ENCODE measurements around the gene TIMP1. TPM values are rescaled to one million over a fixed set of nuclear protein-coding genes. Genes with fewer than 3 reads are reported as not detected.

Gene TIMP1
- polyA plus RNA-seq, 1 donor from 2014 or later: 2.0 TPM

- Histone ChIP-seq H3K27ac (ENCODE audit: low read length) (no peak overlapping the region), H3K36me3 (ENCODE audit: insufficient read depth, low read length) (no peaks in the 10 kb centered on the region), H3K4me2 (ENCODE audit: low read length) (no peak overlapping the region), H3K9me2 (ENCODE audit: insufficient read depth, low read length) (no peaks in the 10 kb centered on the region), H3F3A (ENCODE audit: insufficient read depth, low read length, poor library complexity, severe bottlenecking) (no peaks in the 10 kb centered on the region), H3K9ac (ENCODE audit: low read length) (no peak overlapping the region), H4K20me1 (ENCODE audit: insufficient read depth) (no peaks in the 10 kb centered on the region), H3K9me3 (ENCODE audit: low read length) (no peaks in the 10 kb centered on the region), H3K79me2 (replicated peaks; ENCODE audit: insufficient read depth, low read length) (no peaks in the 10 kb centered on the region), H3K4me3 (ENCODE audit: low read length) (no peak overlapping the region), H2AFZ (ENCODE audit: low read depth, low read length) (no peak overlapping the region), H3K27me3 (ENCODE audit: insufficient read depth, low read depth, low read length) (no peaks in the 10 kb centered on the region)
- TF ChIP-seq RAD21 (conservative IDR thresholded peaks at IDR 0.05) (no peak), SMC3 (conservative IDR thresholded peaks at IDR 0.05; ENCODE audit: poor library complexity) (no peak), CTCF (IDR thresholded peaks at IDR 0.05; ENCODE audit: poor library complexity, severe bottlenecking) (no peak), EZH2 (IDR thresholded peaks at IDR 0.05; ENCODE audit: borderline replicate concordance, insufficient read depth, low read length, poor library complexity, severe bottlenecking) (no peak), POLR2AphosphoS5 (IDR thresholded peaks at IDR 0.05) (no peak), MXI1 (conservative IDR thresholded peaks at IDR 0.05; ENCODE audit: poor library complexity, severe bottlenecking) (no peak), TAF1 (IDR thresholded peaks at IDR 0.05; ENCODE audit: low read depth) (no peak), EP300 (conservative IDR thresholded peaks at IDR 0.05; ENCODE audit: poor library complexity, severe bottlenecking) (no peak), REST (IDR thresholded peaks at IDR 0.05; ENCODE audit: borderline replicate concordance) (no peak)
These were observed 32.4 kb downstream of the TIMP1 start for GRCh38 chrX:47614618-47615017.

- H3K4me3 ChIP-seq (ENCODE audit: low read length): peak overlapping the region; percentile 74
- no peaks in the 10 kb centered on the region for H3K27me3 ChIP-seq (ENCODE audit: insufficient read depth, low read depth, low read length)
- H3K9ac ChIP-seq (ENCODE audit: low read length): peak overlapping the region; percentile 62
- no peak overlapping the region for H2AFZ ChIP-seq (ENCODE audit: low read depth, low read length)
- H3K27ac ChIP-seq (ENCODE audit: low read length): no peak overlapping the region
- no peaks in the 10 kb centered on the region for H3K36me3 ChIP-seq (ENCODE audit: insufficient read depth, low read length)
- no peaks in the 10 kb centered on the region for H3K9me2 ChIP-seq (ENCODE audit: insufficient read depth, low read length)
- H3K79me2 ChIP-seq (replicated peaks; ENCODE audit: insufficient read depth, low read length): no peaks in the 10 kb centered on the region
- no peak for TF ChIP-seq RAD21 (conservative IDR thresholded peaks at IDR 0.05)
- TF ChIP-seq MXI1 (conservative IDR thresholded peaks at IDR 0.05; ENCODE audit: poor library complexity, severe bottlenecking): no peak
- no peak for TF ChIP-seq TAF1 (IDR thresholded peaks at IDR 0.05; ENCODE audit: low read depth)
- TF ChIP-seq EZH2 (IDR thresholded peaks at IDR 0.05; ENCODE audit: borderline replicate concordance, insufficient read depth, low read length, poor library complexity, severe bottlenecking): no peak
- TF ChIP-seq REST (IDR thresholded peaks at IDR 0.05; ENCODE audit: borderline replicate concordance): no peak
- no peak for TF ChIP-seq EP300 (conservative IDR thresholded peaks at IDR 0.05; ENCODE audit: poor library complexity, severe bottlenecking)
- TF ChIP-seq SMC3 (conservative IDR thresholded peaks at IDR 0.05; ENCODE audit: poor library complexity): no peak
- TF ChIP-seq CTCF (IDR thresholded peaks at IDR 0.05; ENCODE audit: poor library complexity, severe bottlenecking): no peak
- TF ChIP-seq POLR2AphosphoS5 (IDR thresholded peaks at IDR 0.05): no peak
- H3K9me3 ChIP-seq (ENCODE audit: low read length): no peaks in the 10 kb centered on the region
- no peaks in the 10 kb centered on the region for H4K20me1 ChIP-seq (ENCODE audit: insufficient read depth)
- no peak overlapping the region for H3K4me2 ChIP-seq (ENCODE audit: low read length)
- no peaks in the 10 kb centered on the region for H3F3A ChIP-seq (ENCODE audit: insufficient read depth, low read length, poor library complexity, severe bottlenecking)
These were observed 36.8 kb downstream of the TIMP1 start for GRCh38 chrX:47618923-47619485.
